DMS53 treated with DMSO at 0.1 percent for 48 hours (cell line): ENCODE results near the gene PLXNA4.
A peak's percentile ranks its signal among the peaks of the same experiment; 100 is the strongest.

Source experiments
- DNase-seq: peaks from one replicate; lab custom pipeline; 2025; ENCODE audit not compliant: unreplicated experiment; lab: John Stamatoyannopoulos, UW

PLXNA4 gene

DNA sequence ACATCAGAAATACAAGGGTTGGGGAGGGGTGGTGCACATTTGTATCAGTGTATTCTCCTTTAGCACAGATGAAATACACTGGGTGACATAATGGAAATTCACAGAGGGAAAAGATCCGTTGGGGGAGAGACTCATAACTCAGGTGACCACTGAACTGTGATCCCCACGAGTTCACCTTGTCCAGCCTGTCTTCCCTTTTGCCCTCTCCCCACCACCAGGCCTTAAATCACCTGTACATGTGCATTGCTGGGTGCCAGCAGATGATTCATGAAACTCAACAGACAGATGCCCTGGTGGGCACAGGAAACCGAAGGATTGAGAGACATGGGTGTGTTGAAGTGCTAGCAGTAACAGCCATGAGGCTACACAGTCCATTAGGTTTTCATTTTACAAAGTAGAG is 253.3 kb downstream of the PLXNA4 start:
- DNase-seq, result no peak

DNA sequence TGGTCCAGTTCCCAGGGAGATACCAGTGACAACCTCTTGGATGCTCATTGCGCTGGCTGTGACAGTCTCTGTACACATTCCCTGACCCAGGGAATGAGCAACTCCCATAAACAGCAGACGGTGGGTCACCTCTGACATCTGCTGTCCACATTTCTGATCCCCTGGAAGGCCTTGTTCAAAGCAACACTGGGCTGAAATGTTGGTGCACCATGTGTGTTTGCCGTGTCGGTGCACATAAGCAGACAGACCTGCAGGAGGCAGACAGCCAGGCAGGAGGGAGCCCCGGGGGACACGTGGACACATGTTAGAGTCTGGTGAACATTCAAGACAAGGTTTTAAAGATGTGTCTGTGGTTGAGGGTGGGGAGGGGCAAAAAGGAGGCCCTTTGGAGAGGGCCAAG is 254.9 kb downstream of the PLXNA4 start:
- DNase-seq, result no peak

- DNase-seq, result no peak
These were observed 256.8 kb downstream of the PLXNA4 start for GRCh38 chr7:132319481-132319880.

DNA sequence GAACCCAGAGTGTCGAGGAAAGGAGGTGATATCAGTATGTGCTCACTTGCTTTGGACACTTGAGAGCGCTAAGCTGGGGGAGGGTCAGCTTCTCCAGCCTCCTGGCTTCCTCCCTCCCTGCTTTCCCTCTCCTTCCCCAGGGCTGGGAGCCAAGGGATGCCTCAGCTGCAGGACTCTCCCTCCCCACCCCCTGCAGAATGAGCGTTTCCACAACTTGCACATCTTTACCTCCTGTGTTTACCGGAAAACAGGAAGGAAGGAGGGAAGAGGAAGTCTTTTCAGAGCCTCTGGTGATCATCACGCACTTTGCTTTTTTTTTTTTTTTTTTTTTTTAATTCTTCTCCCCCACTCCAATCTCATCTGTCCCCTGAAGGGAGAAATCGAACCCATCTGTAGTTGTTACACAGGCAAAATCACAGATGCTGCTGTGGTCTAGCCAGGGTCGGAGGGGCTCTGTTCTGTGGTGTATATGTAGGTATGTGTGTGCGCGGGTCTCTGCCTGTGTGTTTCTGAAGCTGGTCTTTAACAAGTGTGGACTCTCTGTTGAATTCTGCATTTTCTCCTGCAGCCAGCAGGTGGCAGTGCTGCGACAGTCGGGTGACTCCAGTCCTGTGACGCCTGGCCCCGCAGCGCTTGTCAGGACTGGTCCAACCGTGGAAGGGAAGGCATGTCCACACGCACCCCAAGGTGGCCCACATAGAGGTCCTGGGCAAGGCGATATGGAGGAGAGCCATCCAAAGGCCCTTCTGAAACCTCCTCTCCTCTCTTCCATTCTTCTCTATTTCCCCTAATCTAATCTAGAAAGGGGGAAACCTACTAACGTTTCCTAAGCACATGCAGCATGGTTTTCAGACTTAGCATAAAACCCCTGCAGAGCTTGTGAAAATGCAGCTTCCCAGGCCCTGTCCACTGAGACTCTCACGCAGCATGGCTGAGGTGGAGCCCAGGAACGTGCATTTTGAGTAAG is 257.6 kb downstream of the PLXNA4 start:
- peak; percentile 71 for DNase-seq

GRCh38 chr7:132317701-132318351 is 258.4 kb downstream of the PLXNA4 start:
- no peak for DNase-seq

GRCh38 chr7:132312531-132313055 is 263.7 kb downstream of the PLXNA4 start:
- DNase-seq, result no peak

DNA sequence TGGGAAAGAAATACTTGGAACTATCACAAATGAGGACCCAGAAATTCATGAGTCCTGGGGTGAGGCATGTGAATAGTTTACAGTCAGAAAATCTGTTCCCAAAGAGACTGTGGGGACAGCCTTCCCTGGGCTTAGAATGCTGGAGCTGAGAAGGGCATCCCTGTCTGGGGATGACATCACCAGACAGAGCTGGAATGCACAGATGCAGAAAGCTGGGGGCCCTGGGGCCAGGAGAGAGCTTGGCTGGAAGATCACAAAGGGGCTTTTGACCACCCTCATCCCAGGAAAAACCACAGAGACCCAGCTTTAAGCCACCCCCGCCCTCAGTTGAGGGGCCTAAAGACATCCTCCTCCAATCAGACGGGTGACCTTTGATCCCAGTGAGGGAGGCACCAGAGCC is 264.5 kb downstream of the PLXNA4 start:
- no peak for DNase-seq

GRCh38 chr7:132309102-132309805 is 267.0 kb downstream of the PLXNA4 start:
- no peak for DNase-seq

DNA sequence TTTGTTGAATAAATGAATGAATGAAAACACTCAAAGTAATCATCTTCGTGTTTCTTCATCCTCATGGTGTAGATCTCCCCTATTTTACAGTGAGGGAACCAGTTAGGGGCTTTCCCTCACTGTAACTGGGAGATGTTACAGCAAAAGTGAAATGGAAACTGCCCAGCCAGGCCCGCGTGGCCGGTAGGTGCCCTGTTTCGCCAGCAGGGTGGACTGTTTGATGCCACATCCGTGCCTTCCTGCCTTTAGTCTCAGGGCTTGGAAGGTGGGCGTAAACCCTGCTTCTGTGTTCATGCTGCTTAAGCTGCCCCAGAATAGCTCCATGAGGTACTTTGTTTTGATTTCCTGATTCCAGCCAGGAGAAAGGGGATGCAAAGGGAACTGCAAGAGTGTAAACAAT is 268.8 kb downstream of the PLXNA4 start:
- DNase-seq, result no peak

- DNase-seq, result no peak
These were observed 275.5 kb downstream of the PLXNA4 start for GRCh38 chr7:132300599-132301277.

- peak; percentile 90 for DNase-seq
These were observed 277.5 kb downstream of the PLXNA4 start for GRCh38 chr7:132298790-132299189.

DNA sequence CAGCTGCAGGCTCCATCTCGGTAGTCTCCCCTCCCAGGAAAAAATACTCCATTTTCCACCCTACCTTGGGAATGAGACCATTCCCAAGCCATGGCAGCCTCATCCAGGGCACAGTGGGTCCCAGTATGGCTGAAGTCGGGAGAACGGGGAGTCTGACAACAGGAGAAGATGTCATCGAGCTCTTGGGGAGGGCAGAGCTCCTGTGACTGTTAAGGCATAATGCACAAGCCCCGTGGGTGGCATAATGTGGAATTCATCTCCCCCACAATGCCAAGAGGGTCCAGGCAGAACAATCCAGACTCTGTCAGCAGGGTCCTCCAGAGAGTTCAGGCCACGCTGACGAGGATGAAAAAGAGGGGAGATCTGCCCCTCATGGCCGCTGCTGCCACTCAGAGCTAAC is 279.4 kb downstream of the PLXNA4 start:
- no peak for DNase-seq

- DNase-seq, result no peak
These were observed 281.1 kb downstream of the PLXNA4 start for GRCh38 chr7:132295175-132295574.

DNA sequence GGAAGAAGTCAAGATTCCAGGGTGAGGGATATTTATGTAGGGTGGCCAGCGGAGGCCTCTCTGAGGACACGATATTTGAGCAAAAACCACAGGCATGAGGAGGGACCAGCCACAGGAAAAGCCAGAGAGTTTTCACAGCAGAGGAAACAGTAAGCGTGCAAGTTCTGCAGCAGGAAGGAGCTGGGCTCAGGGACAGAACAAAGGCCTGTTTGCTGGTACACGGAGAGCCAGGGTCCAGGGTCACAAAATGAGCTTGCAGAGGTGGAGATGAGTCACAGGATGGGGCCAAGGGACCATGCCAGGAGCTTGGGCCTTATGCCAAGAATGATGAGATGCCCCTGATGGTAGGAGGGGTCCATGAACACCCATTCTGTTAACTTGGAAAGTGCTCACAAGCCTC is 283.5 kb downstream of the PLXNA4 start:
- no peak for DNase-seq

DNA sequence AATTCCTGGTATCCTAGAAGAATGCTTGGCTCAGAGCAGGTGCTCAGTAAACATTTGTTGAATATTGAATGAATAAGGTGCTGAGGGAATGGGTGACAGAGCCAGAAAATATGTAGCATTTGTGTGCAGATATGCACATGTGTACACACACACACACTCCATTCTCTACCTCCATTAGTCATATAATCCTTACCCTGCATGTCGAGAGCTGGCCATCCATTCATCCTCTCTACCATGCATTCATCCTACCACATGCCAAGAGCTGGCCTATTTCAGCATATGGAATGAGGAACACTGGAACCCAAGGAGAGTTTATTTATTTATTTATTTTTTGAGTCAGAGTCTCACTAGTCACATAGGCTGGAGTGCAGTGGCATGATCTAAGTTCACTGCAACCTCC is 284.8 kb downstream of the PLXNA4 start:
- no peak for DNase-seq

GRCh38 chr7:132290021-132290420 is 286.2 kb downstream of the PLXNA4 start:
- DNase-seq, result no peak

DNA sequence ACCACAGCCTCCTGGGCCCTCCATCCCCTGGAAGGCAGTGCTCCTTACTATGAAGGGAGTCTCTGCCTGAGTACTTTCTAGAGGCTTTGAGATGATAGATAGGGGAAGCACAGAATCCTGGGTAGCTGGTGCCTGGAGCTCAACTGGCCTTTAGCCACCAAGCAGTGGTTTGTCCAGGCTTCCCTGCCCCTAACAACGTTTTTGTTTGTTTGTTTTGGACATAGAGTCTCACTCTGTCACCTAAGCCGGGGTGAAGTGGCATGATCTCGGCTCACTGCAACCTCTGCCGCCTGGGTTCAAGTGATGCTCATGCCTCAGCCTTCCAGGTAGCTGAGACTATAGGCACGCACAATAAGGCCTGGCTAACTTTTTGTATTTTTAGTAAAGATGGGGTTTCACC is 289.4 kb downstream of the PLXNA4 start:
- DNase-seq, result no peak

- no peak for DNase-seq
These were observed 295.9 kb downstream of the PLXNA4 start for GRCh38 chr7:132280335-132280734.

DNA sequence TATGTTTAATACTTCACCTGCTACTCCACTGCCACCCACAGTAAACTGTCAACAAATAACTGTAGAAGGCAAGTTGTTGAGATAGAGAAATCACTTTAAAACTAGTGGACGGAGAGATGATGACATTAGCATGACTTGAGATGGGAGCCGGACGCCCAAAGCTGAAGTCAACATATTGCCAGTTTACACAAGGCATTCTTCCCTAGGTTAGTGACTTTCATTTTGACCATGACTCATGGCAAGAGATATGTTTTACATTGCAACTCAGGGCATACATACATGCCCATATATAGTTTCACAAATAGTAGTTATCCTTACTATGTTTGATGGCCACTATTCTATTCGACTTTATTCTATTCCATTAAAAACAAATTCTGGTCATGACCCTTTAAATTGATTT is 296.6 kb downstream of the PLXNA4 start:
- no peak for DNase-seq

GRCh38 chr7:132276976-132277725 is 299.1 kb downstream of the PLXNA4 start:
- no peak for DNase-seq
